ENCODE data around the gene ULK4.

Gene ULK4

DNA sequence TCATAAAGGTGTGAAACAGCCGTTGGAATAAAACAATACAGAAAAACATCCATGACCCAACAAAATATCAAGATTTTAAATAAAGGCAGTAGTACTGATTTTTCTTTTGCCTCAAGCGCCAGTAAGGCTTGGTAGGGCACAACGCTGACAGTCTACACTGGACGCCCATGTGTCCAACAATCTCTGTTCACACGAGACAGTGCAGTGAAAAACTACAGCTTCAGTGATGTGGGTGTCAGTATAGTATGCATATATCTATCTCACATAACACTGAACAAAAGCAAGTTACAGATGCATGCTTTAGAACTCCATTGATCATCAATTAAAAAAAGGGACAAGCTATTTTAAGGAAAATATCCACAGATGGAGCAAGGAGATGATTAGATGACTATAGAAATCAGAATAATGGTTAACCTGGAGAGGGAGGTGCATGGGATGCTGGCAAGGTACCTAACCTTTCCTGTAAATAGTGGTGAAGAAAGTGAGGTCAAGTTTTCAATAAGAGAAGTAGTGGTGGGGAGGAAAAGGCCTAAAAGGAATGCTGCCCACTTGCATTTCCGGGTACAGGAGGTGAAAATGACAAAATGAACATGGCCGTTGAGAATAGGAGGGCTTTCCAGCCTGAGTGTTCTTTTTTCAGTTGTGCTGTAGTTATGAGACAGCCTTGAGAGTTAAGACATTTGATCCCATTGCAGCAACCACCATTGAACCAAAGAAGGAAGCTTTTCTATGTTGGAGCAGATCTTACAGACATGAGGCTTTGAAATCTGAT lies 719.9 kb downstream of the ULK4 start:
- DNase-seq: no peak

GRCh38 chr3:41241161-41241560 lies 720.7 kb downstream of the ULK4 start:
- DNase-seq: no peak

GRCh38 chr3:41239587-41239986 lies 722.3 kb downstream of the ULK4 start:
- DNase-seq: no peak

DNA sequence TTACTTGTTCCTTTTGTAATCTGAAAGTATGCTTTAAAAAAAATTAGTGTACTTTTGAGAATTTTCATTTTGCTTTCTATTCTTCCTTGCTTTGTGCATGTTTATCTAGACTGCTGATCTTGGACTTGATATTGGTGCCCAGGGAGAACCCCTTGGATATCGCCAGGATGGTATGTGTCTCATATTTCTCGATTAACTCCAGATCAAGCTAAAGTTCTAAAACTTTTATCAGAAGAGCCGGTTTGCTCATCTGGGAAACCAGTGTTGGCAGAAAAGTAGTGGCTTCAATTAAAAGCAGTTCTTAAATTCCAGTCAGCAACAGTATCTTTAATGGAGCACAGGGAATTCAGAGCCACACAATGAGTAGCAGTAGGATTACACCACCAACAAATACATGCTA lies 724.0 kb downstream of the ULK4 start:
- no peak for DNase-seq

- DNase-seq: no peak
These were observed 725.7 kb downstream of the ULK4 start for GRCh38 chr3:41236228-41236627.

- no peak for DNase-seq
These were observed 726.8 kb downstream of the ULK4 start for GRCh38 chr3:41234823-41235721.

- no peak for DNase-seq
These were observed 737.6 kb downstream of the ULK4 start for GRCh38 chr3:41224120-41224806.

DNA sequence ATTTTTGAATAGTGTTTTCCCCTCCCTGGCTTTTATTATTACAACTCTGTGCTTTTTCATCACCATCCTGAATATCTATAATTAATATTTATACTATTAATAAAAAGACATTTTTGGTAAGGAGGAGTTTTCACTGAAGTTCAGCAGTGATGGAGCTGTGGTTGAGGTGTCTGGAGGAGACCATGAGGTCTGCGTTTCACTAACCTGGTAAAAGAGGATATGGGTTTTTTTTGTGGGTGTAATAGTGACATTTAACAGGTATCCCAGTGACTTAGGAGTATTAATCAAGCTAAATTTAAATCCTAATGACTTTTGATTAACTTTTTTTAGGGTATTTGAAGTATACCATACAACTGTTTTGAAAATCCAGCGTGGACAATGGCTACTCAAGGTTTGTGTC lies 738.2 kb downstream of the ULK4 start:
- DNase-seq: no peak

- DNase-seq: no peak
These were observed 738.8 kb downstream of the ULK4 start for GRCh38 chr3:41223078-41223477.

DNA sequence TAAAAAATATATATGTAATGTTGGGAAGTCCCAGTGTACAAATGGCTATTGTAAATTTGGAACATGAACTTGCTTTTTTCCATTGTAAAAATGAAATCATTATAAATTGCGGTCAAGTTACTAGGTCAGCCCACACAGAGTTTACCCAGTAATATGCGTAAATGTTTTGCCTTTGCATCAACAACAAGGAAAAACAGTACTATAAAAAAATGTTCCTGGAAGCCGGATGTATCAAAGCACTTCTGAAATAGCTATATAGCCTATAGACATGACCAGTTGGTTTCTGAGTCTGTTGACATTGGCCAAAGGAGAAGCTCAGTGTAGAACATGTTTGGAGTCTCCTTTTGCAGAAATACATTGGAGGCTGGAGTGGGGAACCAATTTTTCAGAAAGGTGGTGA lies 739.4 kb downstream of the ULK4 start:
- no peak for DNase-seq

- no peak for DNase-seq
These were observed 739.9 kb downstream of the ULK4 start for GRCh38 chr3:41222012-41222411.

DNA sequence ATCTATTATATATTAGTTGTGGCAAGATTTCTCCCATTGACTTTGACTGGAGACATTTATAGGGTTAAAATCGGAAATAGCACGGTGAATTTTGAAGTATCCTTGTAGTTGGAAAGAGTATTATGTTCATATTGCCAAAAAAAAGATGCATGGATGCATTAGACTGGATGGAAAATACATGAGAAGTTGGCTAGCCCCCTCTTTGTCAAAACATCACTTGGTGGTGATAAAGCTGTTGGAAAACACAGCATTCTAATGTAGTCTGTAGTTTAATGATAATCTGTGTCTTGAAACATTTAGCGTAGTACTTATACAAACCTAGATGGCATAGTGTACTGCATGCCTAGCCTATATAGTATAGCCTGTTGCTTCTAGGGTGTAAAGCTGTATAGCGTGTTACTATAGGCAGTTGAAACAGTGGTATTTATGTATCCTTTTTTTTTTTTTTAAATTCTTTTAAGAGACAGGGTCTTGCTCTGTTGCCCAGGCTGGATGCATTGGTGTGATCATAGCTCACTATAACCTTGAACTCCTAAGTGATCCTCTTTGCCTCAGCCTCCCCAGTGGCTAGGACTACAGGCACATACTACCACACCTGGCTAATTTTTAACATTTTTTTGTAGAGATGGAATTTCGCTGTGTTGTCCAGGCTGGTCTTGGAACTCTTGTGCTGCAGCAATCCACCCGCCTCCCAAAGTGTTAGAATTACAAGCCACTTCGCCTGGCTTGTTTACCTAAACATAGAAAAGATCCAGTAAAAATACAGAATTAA lies 740.8 kb downstream of the ULK4 start:
- DNase-seq: no peak

DNA sequence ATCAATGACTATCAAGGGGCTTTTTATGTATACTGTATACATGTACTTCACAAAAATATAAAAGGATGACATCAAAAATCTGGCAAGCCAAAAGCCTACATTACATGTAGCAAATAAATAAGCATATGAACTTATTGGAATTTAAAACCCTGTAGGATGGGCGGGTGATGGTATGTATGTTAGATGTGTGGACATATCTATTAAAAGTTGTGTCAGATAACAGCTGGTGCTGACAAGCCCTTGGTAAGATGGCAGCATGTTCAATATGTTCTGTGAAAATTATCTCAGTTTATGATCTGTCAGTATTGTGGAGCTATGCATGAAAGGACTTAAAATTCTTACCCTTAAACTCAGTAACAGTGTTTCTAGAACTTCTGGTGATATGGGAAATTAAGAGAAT lies 742.5 kb downstream of the ULK4 start:
- no peak for DNase-seq

DNA sequence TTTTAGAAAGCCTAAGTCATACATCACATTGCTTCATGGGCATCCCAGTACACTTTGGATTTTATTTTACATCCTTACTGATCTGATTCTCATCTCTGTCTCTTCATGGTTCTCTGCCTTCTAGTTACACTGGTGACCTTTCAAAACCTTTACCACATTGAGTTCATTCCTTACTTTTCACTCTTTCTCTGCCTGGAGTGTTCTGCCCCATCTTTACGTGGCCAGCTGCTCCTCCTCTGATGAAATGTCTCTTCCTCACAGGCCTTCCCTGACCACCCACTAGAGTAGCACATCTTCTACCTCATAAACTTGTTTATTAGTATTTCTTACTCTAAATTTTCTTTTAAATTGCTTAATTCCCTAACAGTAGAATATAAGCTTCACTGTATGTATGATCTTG lies 744.9 kb downstream of the ULK4 start:
- no peak for DNase-seq

DNA sequence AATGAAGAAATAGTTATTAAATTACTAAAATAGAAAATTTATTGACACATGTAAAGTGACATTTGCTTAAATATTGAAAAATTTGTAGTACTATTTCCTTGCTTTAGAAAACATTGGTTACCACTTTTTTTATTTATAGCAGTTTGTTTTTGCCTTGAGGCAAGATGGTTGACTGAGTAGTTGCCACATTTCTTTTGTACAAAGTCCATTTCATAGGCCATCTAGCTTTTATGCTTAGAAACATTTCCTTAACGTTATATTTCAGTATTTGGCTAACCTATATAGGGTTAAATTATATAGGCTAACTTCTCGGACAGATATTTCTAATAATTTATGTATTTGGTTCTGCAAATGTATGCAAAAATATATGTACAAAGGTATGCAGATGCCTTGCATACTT lies 745.5 kb downstream of the ULK4 start:
- DNase-seq: no peak

- DNase-seq: no peak
These were observed 748.3 kb downstream of the ULK4 start for GRCh38 chr3:41213588-41213987.

- no peak for DNase-seq
These were observed 749.8 kb downstream of the ULK4 start for GRCh38 chr3:41212088-41212487.

DNA sequence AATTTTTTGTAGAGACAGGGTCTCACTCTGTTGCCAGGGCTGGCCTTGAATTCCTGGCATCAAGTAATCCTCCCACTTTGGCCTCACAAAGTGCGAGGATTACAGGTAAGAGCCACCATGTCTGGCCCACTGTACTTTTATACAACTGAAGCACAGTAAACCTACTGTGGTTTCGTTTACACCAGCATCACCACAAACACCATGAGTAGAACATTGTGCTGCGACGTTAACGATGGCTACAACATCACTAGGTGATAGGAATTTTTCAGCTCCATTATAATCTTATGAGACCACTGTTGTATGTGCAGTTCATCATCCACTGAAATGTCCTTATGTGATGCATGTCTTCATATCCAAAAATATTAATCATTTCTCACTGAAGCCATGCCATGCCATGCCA lies 750.9 kb downstream of the ULK4 start:
- no peak for DNase-seq

GRCh38 chr3:41209646-41210045 lies 752.3 kb downstream of the ULK4 start:
- no peak for DNase-seq

DNA sequence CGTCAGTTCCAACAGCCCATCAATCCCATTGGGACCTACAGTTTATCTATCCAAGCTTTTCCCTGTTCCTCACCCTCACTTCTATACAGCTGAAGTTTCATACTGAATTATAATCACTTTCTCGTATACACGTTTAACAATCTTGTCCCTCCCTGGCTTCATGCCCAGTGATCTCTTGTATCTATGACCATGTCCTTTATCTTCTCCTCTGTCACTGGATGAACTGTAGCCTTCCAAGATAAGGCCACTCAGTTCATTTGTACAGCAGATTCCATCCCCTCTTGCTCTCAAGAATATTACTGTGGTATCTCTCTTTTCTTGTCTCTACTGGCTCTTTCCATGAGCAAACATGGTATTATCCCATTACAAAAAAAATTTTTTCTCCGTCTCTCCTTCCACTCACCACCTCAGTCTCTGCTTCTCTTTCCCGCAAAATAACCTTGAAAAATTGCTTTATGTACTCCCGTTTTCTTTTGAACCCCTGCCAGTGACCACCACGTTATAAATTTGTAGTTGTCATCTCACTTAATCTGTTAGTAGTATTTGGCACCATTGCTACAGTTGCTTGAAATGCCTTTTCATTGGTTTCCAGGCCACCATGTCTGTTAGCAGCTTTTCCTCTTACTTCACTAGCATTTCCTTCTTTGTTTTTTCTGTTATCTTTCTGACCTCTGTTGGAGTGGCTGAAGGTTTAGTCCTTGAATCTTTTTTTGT lies 753.2 kb downstream of the ULK4 start:
- DNase-seq: no peak

GRCh38 chr3:41207355-41207754 lies 754.5 kb downstream of the ULK4 start:
- no peak for DNase-seq

GRCh38 chr3:41205591-41205990 lies 756.3 kb downstream of the ULK4 start:
- DNase-seq: no peak

All from 8988T (cell line).